ENCODE results near the gene FHAD1.

Gene FHAD1

DNA sequence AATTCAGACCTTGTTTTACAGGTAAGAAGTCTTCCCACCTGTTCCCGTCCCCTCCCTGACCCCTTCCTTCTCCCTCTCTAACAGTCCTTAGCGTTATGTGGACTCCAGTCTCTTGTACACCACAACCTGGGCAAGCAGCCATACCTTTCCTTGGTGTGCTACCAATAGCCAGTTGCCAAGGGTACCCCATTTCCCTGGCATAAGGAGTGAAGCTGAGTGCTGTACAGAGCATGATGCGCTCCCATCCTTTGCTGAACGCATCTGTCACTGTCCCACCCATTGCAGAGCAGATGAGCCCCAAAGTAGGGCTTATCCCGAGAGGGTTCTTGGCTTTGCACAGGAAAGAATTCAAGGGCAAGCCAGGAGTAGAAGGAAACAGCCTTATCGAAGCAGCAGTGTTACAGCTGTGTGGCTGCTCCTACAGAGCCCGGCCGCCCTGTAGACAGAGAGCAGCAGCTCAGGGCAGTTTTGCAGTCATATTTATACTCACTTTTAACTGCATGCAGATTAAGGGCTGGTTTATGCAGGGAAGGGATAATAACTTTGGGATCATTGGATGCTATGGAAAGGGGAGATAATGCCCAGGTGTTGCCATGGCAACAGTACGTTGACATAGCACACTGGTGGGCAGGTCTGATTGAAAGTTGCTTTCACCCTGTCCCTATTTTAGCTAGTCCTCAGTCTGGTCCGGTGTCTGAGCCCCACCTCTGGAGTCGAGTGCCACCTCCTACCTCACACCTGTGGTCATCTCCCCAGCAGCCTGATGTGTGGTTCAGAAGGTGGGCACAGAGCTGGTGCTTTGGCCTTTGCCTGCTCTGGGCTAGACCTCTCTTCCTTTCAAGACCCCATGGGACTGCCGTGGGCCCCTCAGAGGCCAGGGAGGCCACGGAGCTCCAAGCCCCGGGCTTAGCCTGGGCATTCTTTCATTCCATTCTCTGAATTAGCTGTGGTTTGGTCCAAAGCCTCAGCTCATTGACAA, 5.1 kb downstream of the FHAD1 start:
- DNase-seq, result no peak

DNA sequence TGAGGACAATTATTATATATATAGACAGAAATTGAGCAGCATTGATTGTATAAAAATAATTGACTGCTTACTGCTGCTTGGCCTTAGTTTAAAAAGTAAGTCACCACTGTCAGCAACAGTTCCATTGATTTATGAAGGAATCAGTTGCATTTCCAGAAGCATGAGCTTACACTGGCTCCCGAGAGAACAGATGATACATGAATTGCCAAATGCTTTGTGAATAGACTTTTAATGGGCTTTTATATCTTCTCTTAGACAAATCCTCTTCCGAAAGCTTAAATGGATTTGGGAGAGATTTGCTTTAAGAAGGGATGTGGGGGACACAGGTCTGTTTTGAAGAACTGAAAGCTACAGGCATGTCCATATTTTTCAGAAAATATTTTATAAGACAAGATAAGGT, 7.5 kb downstream of the FHAD1 start:
- no peak for DNase-seq

DNA sequence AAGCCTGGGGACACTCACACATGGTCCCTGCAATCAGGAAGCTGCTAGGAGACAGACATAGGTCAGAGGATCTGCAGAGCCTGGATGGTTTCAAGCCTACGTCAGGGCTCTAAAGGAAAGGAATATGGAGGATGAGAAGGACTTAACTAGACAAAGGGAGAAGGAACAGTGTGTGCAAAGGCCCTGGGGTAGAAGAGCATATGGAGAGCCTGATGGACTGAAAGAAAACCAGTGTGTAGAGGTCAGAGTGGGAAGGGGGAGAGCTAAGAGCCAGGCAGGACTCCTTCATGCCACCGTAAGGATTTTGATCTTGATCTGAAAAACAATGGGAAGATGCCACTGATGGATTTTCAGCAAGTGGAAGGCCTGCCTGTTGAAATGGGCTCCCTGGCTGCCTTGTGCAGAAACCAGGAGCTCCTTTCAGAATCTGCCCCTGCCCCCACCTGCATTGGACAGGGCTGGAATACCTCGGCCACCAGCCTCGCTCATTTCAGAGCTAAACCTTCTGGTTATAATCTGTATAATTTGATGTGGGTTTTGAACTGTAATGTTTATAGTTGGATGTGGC, 8.6 kb downstream of the FHAD1 start:
- DNase-seq, result no peak

DNA sequence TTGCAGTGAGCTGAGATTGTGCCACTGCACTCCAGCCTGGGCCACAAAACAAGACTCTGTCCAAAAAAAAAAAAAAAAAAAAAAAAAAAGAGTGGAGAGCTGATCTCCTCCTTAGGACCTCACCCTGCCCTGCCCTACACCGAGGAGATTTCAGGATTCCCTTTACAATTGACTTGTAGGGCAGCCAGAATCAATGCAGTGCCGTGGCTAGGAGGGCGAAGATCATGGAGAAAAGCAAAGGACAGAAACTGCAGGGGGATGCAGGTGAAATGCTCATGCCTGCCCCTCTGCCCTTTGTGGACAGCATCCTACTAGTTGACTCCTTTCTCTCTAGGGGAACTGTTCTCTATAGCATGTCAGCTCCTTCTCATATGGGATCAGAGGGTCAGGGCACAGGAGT, 9.6 kb downstream of the FHAD1 start:
- no peak for DNase-seq

DNA sequence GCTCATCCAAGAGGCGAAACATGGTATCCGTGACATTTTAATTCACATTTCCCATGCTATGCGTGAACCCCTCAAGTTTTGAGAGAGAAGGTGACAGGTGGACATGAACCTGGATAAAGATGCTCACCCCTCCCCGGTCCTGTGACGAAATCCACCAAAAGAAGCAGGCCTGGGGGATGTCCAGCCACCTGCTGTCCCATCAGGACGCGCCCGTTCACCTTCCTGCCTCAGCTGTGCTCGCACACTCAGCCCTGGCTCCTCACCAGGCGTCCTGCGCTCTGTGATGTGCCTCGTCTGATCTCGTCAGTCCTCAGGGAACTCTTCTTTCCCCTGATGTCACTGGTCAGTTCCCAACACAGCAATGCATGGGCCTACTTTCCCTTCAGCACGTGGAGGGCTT, 10.3 kb downstream of the FHAD1 start:
- no peak for DNase-seq

DNA sequence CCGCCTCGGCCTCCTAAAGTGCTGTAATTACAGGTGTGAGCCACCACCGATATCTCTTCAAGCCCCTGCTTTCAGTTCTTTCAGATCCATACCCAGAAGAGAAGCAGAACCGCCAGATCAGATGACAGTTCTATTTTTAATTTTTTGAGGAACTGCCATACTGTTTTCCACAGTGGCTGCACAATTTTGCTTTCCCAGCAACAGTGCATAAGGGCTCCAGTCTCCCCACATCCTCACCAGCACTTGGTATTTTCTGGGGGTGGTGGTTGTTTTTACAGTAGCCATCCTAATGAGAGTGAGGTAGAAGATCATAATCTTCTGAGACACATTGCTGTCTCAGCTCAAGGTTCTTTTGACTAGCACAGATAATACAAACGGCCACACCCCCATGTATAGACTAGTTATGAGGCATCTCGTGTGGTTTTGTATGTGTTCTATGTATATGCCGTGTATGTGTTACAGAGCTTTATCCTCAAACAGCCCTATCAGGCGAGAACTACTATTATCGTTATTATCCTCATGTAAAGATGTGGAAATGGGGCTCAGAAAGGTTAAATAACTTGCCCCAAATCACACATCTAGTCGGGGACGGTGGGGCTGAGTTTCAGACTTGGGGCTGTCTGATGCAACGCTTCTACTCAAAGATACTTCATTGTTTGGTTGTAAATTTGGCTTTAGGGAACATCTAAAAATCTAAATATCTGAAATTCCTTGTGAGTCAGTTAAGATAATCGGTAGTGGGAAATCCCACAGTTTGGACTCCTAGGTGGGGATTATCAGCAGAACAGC, 12.0 kb downstream of the FHAD1 start:
- DNase-seq, result peak; percentile 69

DNA sequence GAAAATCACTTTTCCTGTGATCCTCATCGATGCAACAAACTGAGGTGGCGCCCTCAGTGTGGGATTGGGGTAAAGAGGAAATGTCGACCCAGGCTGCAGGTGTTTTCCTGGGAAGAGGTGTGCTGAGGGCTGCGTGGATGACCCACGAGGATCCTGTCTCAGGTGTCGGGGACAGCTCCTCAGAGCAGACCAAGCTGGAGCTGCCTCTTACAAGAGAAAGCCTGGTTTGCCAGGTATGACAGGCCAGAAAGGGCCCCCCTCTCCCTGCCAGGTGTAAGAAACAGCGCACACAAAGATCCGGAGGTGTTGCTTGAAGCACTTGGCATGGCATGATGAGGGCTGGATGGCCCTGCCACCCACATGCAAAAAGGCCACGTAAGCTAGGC, 12.6 kb downstream of the FHAD1 start:
- DNase-seq, result no peak

DNA sequence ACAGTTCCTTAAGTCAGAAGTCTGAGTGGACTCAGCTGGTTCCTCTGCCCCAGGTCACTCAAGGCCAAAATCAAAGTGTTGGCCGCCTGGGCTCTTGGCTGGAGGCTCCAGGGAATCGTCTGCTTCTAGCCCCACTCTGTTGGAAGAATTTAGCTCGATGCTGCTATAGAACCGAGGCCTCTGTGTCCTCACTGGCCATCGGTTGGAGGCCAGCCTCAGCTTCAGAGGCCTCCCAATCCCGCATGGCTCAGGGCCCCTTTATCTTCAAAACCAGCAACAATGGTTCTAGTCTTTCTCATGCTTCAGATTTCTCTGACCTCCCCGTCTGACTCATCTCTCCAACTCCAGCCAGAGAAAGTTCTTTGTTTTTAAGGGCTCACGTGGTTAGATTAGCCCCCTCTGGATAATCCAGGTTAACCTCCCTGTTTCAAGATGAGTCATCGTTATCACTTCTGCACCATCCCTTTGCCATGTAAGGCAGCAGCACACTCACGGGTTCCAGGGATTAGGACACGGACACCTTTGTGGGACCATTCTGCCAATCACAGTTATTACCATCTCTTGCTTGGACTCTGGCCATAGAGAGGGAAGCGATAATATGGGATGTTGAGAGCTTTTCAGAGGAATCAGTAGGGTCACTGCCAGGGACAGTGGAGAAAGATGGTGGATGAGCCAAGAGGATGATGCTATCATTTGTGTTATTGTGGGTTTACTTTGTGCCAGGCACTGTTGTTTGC, 13.6 kb downstream of the FHAD1 start:
- DNase-seq, result peak; percentile 47

DNA sequence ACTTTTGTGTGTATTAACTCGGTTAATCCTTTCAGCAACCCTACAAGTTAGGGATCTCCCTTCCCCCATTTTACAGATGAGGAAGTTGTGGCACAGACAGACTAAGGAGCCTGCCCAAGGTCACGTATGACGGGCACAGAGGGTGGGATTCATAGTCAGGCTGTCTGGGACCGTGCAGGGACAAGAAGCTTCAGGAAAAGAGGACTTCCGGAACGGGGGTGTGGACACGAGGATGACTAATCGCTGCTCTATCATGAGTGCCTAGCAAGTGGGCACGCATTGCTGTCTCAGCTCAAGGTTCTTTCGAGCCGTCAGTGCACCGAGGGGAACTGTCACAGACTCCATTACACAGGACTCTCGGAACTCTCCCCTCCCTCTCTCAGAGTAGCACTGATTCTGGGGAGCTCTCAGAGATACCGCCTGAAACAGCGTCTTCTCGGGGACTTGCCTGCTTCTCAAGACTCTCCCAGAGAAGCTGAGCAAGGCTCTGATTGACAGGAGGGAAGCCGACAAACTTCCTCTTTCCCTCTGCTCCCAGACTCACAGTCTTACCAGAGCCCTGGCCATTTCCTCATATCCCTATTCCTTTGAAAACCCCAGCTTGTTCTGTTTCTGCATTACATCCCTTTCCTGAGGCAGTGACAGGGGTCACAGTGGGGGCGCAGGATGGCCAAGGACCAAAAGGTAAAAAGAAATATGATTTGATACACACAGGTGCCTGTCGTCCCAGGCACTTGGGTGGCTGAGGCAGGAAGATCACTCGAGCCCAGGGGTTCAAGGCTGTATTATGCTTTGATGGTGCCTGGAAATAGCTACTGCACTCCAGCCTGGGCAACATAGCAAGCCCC, 14.4 kb downstream of the FHAD1 start:
- peak; percentile 58 for DNase-seq

DNA sequence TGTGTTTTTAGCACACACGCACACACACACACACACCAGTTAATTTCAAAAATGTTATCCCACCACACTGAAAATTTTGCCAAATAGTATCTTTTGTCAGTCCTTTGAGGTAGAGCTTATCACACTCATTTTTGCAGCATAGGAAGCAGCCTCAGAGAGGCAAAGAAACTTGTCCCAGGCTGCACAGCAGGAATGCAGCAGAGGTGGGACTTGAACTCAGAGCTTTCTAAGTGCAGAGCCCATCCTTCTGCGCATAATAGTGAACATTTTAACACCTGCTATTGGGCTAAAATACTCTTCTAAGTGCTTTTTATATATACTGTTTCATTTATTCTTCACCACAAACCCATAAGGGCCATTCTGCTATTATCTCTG, 15.0 kb downstream of the FHAD1 start:
- no peak for DNase-seq

DNA sequence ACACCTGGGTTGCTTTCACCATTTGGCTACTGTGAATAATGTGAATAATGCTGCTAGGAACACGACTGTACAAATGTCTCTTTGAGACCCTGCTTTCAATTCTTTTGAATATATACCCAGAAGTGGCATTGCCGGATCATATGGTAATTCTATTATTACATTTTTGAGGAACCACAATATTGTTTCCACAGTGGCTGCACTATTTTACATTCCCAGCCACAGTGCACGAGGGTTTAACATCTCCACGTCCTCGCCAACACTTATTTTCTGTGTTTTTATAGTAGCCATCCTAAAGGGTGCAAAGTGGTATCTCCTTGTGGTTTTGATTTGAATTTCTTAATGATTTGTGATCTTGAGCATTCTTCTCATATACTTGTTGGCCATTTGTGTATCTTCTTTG, 15.7 kb downstream of the FHAD1 start:
- DNase-seq, result no peak

DNA sequence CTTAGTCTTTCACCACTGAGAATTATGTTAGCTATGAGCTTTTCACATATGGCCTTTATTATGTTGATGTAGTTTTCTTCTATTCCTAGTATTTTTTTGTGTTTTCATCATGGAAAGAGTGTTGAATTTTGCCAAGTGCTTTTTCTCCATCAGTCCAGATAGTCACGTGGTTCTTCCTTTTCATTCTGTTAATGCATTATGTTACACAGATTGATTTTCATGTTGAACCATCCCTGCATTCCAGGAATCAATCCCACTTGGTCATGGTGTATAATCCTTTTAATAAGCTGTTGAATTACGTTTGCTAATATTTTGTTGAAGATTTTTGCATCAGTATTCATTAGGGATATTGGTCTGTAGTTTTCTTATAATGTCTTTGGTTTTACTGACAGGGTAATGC, 17.7 kb downstream of the FHAD1 start:
- DNase-seq, result no peak

DNA sequence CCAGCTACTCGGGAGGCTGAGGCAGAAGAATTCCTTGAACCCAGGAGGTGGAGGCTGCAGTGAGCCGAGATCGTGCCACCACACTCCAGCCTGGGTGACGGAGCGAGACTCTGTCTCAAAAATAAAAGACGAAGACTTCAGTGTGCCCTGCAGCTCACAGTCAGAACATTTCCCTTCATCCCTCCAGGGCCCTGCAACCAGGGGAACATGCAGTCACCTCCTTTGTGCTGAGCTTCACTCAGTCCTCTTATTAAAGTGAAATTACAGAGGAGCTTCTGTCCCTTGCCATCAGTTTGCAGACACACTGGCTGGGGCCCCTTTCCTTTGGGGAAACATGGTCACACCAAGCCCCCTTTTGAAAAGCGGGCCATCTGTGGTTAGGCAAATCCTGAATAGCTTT, 24.2 kb downstream of the FHAD1 start:
- DNase-seq, result no peak

DNA sequence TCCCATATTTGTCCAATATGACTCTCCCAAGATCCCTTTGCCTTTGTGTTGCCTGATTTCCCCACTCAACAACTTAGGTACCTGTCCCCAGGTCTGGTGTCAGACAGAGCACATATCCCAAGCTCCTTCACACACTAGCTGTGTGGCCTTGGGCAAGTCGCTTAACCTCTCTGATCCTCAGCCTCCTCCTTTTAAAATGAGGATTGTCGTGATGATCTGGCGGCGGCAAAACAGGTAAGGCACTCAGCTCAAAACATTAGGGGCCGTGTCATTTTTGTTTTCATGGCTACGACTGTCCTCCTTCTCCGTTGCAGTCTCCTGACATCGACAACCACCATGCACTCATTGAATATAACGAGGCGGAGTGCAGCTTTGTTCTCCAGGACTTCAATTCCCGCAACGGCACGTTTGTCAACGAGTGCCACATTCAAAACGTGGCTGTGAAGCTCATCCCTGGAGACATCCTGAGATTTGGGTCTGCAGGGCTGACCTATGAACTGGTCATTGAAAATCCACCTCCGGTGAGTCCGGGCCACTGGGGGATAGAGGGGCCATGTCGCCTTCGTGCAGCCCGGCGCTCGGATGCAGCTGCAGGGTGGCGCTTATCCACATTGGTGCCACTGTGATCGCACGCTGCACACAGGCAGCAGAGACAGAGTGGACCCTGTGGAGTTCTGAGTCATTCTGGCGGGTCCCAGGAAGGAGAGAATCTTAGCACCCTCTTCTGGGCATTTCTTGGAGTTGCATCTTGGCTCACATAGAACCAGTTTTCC, 25.2 kb downstream of the FHAD1 start:
- peak; percentile 89 for DNase-seq

DNA sequence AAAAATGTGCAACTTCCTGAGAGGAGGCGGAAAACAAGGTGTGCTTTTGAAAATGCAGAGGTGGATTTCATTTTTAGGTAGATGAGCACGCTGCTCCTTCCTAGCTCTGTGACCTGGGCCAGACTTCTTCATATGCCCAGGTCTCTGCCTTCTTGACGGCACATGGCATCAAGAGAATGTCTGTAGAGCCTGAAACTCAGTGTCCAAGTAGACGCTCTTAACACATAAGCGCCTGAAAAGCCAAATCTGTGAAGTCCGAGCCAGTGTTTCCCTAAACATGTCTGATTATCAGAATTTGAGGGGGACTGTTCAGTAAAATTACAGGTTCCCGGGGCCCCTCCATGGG, 25.7 kb downstream of the FHAD1 start:
- no peak for DNase-seq

DNA sequence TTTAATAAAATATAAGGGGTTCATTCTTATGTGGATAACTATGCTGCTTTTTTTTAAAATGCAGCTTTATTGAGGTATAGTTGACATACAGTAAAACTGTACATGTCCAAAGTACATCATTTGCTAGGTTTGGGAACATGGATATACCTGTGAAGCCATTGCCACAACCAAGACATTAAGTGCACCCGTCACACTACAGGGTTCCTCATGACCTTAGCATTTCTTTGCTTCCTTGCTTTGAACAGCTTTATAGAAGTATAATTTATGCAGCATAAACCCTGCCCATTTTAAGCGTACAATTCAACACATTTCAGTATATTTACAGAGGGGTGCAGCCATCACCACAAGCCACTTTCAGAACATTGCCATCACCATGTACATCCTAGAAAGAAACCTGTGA, 26.3 kb downstream of the FHAD1 start:
- no peak for DNase-seq

DNA sequence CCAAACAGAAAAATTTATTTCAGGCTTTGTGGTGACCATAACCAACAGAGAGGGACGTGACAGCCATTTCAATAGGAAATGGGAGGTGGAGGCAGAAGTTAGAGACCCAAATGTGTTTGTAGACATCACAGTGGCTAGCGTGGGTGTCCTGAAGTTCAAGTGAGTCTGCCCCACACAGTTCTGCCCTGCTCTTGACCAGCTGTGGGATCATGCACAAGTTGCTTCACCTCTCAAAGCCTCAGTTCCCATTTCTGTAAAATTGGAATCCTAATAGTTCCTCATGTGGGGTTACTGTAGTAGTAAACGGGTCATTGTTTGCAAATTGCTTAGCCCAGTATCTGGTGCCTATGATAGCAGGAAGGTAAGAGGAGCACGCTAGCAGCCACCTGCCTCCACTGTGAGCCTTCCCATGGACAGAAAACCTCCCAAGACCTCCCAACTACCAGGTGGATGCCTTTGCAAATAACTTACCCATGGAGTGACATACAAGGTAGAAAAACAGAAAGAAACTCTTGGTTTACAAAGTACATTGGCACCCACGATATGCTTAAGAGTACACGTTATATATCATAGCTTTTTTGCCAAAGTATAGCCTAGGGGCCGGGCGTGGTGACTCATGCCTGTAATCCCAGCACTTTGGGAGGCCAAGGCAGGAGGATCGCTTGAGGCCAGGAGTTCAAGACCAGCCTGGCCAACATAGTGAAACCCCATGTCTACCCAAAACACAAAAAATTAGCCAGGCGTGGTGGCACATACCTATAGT, 29.1 kb downstream of the FHAD1 start:
- DNase-seq, result no peak

DNA sequence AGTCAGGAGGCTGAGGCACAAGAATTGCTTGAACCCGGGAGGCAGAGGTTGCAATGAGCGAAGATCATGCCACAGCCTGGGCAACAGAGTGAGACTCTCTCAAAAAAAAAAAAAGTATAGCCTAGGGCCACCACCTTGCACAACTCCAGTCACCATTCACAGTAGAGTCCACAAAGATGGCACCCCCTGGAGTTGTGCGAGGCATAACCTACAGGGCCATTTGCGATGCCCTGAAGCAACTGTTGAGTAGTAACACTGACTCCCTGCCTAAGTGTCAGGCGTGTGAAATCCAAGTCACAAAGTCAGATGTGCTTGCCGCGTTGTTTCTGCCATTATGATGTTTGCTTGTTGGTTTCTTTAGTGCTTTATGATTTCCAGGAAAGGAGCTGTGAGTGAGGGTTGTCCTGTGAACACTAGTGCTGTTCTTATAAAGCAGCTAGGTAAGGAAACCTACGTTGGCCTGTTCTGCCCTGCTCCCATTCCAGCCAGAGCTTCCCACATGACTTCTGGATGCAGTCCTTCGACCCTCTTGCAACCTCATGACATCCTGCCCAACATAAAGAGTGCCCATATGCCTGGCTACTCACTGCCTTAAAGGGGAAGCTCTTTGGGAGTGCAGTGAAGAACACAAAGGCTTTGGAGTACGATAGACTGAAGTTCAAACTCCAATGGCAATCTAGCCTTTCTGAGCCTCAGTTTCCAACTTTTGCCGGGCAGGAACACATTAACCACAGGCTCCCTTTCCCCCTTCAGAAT, 29.8 kb downstream of the FHAD1 start:
- no peak for DNase-seq

DNA sequence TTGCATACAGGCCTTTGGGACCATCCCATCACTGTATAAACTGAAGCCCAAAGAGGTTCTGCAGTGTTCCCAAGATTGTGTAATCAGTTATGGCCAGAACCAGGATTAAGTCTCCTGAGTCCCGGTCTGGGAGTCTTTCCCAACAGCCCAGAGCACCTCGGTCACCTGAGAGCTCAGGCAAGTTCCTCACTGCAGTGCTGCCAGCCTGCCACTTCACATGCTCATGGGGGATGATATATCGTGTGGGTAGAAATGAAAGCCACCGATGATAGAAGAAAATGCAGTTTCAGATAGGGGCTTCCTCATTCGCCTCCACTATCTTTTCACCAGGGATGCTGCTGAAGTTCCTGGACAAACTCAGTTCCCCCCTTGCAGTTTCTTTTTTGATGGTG, 30.4 kb downstream of the FHAD1 start:
- DNase-seq, result no peak

DNA sequence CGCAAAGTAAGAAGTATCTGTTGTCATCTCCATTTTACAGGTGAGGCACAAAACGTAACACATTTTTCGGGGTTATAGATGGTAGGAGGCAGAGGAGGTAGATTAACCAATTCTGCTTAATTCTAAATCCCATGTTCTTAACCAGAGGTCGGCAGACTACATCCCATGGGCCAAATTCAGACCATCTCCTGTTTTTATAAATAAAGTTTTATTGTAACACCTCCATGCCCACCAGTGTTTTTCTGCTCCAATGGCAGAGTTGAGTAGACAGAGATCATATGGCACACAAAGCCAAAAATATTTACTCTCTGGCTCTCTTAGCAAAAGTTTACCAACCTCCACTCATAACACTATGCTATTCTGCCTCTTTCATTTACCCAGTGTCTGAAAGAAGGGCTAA, 30.9 kb downstream of the FHAD1 start:
- DNase-seq, result no peak
